ENCODE results near the gene FOXL2. TPM values are rescaled to one million over a fixed set of nuclear protein-coding genes. Genes with fewer than 3 reads are reported as not detected.

The FOXL2 gene
- total and polyA plus RNA-seq, 8 donors = 0.02 to 0.28 (median 0.07) TPM

- no peak for TF ChIP-seq CTCF (IDR thresholded peaks at IDR 0.05)
- peak; percentile 16 to 50 (median 36) for ATAC-seq
- peaks cover 5 to 13% (median 5%) of the 10 kb centered on the region in 3 donors for H3K4me1 ChIP-seq
- no peak for FAIRE-seq
- H3K4me3 ChIP-seq = peak overlapping the region; percentile 39 to 68 (median 58)
- 5 to 6% methylated on average over 19 of the region's 19 CpGs for WGBS, 2 donors
- no peak for DNase-seq
- intact Hi-C loops (cut with DNase I) = loop anchor here in 2 of 3 donors (10.0 kb wide), 2 partner anchors 210 to 320 kb away; partner anchors contain the start of gene CEP70 (in 2 of the 2)
- H3K36me3 ChIP-seq = no peaks in the 10 kb centered on the region
- peak overlapping the region; percentile 93 to 99 (median 96) for H3K27ac ChIP-seq
- no peaks in the 10 kb centered on the region for H3K27me3 ChIP-seq
- no peaks in the 10 kb centered on the region for H3K9me3 ChIP-seq
Measured at GRCh38 chr3:138914870-138915502, 32.0 kb downstream of the FOXL2 start.

GRCh38 chr3:138913766-138914165, 33.2 kb downstream of the FOXL2 start:
- ATAC-seq = no peak
- WGBS, 2 donors = 69 to 75% methylated on average over 3 of the region's 3 CpGs
- DNase-seq = no peak
- H3K9me3 ChIP-seq = no peaks in the 10 kb centered on the region
- no peaks in the 10 kb centered on the region for H3K27me3 ChIP-seq
- peaks cover 5 to 13% (median 5%) of the 10 kb centered on the region in 3 donors for H3K4me1 ChIP-seq
- no peak for TF ChIP-seq CTCF (IDR thresholded peaks at IDR 0.05)
- H3K4me3 ChIP-seq = no peak overlapping the region
- intact Hi-C loops (cut with DNase I) = loop anchor here in 2 of 3 donors (10.0 kb wide), 2 partner anchors 209 to 319 kb away; partner anchors contain the start of gene CEP70 (in 2 of the 2)
- FAIRE-seq = no peak
- no peak overlapping the region for H3K27ac ChIP-seq
- H3K36me3 ChIP-seq = no peaks in the 10 kb centered on the region

DNA sequence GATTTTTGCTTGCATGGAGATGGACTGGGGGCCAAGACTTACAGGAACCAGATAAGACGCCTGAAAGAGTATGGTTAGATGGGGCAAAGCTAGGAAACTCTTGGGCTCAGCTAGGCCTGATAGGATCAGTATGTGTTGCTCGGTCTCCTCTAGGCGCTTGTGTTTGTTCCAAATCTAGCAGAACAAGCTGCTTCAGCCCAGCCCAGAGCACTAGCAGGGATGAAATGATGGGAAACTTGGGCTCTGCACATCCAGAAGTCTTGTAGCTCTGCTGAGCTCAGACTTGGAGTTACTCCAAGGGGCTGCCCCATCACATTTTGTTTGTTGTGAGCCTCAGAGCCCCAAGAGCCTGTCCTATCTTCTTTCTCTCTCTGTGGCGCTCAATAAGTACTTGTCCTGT, 34.7 kb downstream of the FOXL2 start:
- TF ChIP-seq CTCF (IDR thresholded peaks at IDR 0.05) = no peak
- ATAC-seq = no peak
- Histone ChIP-seq H3K27ac (no peak overlapping the region), H3K36me3 (no peaks in the 10 kb centered on the region), H3K27me3 (no peaks in the 10 kb centered on the region), H3K9me3 (no peaks in the 10 kb centered on the region), H3K4me1 (peaks cover 5 to 13% (median 5%) of the 10 kb centered on the region in 3 donors), H3K4me3 (no peak overlapping the region)
- no peak for DNase-seq
- intact Hi-C loops (cut with DNase I) = loop anchor here in 2 of 3 donors (10.0 kb wide), 2 partner anchors 207 to 317 kb away; partner anchors contain the start of gene CEP70 (in 2 of the 2)
- 95% methylated on average over 4 of the region's 4 CpGs for WGBS, 2 donors
- no peak for FAIRE-seq

DNA sequence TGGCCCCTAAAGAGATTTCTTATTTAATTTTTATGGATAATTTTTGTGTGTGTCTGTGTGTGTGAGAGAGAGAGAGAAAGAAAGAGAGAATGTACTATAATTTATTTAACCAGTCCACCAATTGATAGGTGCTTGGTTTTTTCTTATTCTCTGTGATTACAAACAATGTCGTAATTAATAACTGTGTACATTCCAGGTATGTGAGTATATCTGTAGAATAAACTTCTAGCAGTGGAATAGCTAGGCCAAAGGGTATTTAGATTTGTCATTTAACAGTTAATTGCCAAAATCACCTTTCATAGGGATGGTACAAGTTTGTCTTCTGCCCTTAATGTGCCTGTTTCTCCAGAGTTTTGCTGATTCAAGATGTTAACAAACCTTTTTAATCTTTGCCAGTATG, 35.3 kb downstream of the FOXL2 start:
- intact Hi-C loops (cut with DNase I) = loop anchor here in 2 of 3 donors (10.0 kb wide), 2 partner anchors 207 to 317 kb away; partner anchors contain the start of gene CEP70 (in 2 of the 2)
- no peak for DNase-seq
- Histone ChIP-seq H3K9me3 (no peaks in the 10 kb centered on the region), H3K27me3 (no peaks in the 10 kb centered on the region), H3K36me3 (no peaks in the 10 kb centered on the region), H3K4me3 (no peak overlapping the region), H3K27ac (no peak overlapping the region), H3K4me1 (peaks cover 4 to 10% (median 5%) of the 10 kb centered on the region in 3 donors)
- TF ChIP-seq CTCF (IDR thresholded peaks at IDR 0.05) = no peak
- ATAC-seq = no peak
- no peak for FAIRE-seq
- WGBS, 2 donors = 96 to 100% methylated on average over 1 of the region's 1 CpG

DNA sequence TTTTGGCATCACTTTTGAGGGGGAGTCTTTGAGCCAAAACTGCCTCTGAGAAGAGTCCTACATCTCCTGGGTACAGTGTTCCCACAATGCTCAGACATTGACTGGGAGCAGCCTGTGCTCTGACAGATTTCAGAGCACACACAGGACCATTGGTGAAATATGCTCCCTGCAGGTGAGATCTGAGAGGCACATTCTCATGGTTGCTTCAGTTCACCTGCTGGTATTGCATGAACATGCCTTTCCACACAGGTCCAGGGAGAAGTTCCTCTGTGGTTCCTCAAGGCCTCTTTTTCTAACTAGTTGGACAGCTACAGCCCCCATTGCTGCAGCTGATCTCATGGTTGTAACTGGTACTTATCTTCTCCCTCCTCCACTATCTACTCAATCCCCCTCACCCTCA, 37.0 kb downstream of the FOXL2 start:
- Histone ChIP-seq H3K27me3 (no peaks in the 10 kb centered on the region), H3K9me3 (no peaks in the 10 kb centered on the region), H3K36me3 (no peaks in the 10 kb centered on the region), H3K4me3 (no peak overlapping the region), H3K27ac (no peak overlapping the region), H3K4me1 (peaks cover 0 to 5% (median 0%) of the 10 kb centered on the region in 3 donors)
- FAIRE-seq = no peak
- no peak for DNase-seq
- intact Hi-C loops (cut with DNase I) = loop anchor here in 2 of 3 donors (10.0 kb wide), 2 partner anchors 205 to 315 kb away; partner anchors contain the start of gene CEP70 (in 2 of the 2)
- TF ChIP-seq CTCF (IDR thresholded peaks at IDR 0.05) = no peak
- ATAC-seq = no peak
